PC-9 (cell line): ENCODE data around the gene RUNDC1. TPM values are rescaled to one million over a fixed set of nuclear protein-coding genes. Genes with fewer than 3 reads are reported as not detected.

Experiments
- BruUV-seq: library from RNA; stranded (reverse); fragments of 400-500 nt; replicated peaks from 2 replicates; lab custom pipeline; 2021; lab: Mats Ljungman, UMichigan
- CTCF ChIA-PET: fragments of 300-600 bp; sonication (Branson Sonifier 250); formaldehyde crosslinking; loops from one replicate; lab custom pipeline; 2022; ENCODE audit warnings: antibody characterized with exemption; lab: Charles Lee
- POLR2A ChIA-PET: fragments of 300-600 bp; sonication (Branson Sonifier 250); formaldehyde crosslinking; loops from one replicate; lab custom pipeline; 2022; ENCODE audit warnings: antibody characterized with exemption; ENCODE audit not compliant: unreplicated experiment; lab: Charles Lee
- DNase-seq, 2 experiments: peaks; one replicate each; pipeline versions ENCODE4 v3.0.0 to v3.0.0-alpha.2; 2015 to 2022; ENCODE audit warnings: mixed read lengths in 1 of 2
- H2AFZ ChIP-seq: fragments of 200-600 bp; sonication (generic); 2 replicates; pipeline ENCODE4 v1.8.1; 2017; ENCODE audit warnings: antibody characterized with exemption
- H3F3A ChIP-seq: fragments of 200-600 bp; sonication (generic); 2 replicates; pipeline ENCODE4 v1.8.1; 2017; ENCODE audit warnings: antibody characterized with exemption, mild to moderate bottlenecking, low read depth; ENCODE audit not compliant: insufficient read depth
- H3K27ac ChIP-seq: fragments of 200-600 bp; sonication (generic); 2 replicates; pipeline ENCODE4 v1.6.1; 2016; ENCODE audit warnings: mixed run types
- H3K27me3 ChIP-seq: fragments of 200-600 bp; sonication (generic); 2 replicates; pipeline ENCODE4 v1.6.1; 2016; ENCODE audit warnings: low read depth, mixed run types; ENCODE audit not compliant: insufficient read depth
- H3K36me3 ChIP-seq: fragments of 200-600 bp; sonication (generic); 2 replicates; pipeline ENCODE4 v1.6.1; 2016; ENCODE audit warnings: low read depth, mixed run types
- H3K4me1 ChIP-seq: fragments of 200-600 bp; sonication (generic); replicated peaks from 2 replicates; pipeline ENCODE4 v1.6.1; 2016; ENCODE audit warnings: mixed run types; ENCODE audit not compliant: insufficient read depth
- H3K4me2 ChIP-seq: fragments of 200-600 bp; sonication (generic); 2 replicates; pipeline ENCODE4 v1.6.1; 2017; ENCODE audit warnings: mixed run types
- H3K4me3 ChIP-seq: fragments of 200-600 bp; sonication (generic); 2 replicates; pipeline ENCODE4 v1.6.1; 2016; ENCODE audit warnings: mixed run types
- H3K79me2 ChIP-seq: fragments of 200-600 bp; sonication (generic); 2 replicates; pipeline ENCODE4 v1.6.1; 2017; ENCODE audit warnings: low read depth, mixed run types
- H3K9me2 ChIP-seq: fragments of 200-600 bp; sonication (generic); 2 replicates; pipeline ENCODE4 v1.8.1; 2017; ENCODE audit warnings: mild to moderate bottlenecking; ENCODE audit not compliant: insufficient read depth
- H3K9me3 ChIP-seq: fragments of 200-600 bp; sonication (generic); 2 replicates; pipeline ENCODE4 v1.8.1; 2016; ENCODE audit warnings: low read depth; ENCODE audit not compliant: insufficient read depth
- H4K20me1 ChIP-seq: fragments of 200-600 bp; sonication (generic); 2 replicates; pipeline ENCODE4 v1.8.1; 2017; ENCODE audit not compliant: insufficient read depth
- CTCF ChIP-seq: fragments of 200-600 bp; sonication (generic); conservative IDR thresholded peaks from 2 replicates; pipeline ENCODE4 v1.6.1; 2017; ENCODE audit warnings: mixed run types, antibody characterized with exemption, mild to moderate bottlenecking, moderate library complexity
- EZH2 ChIP-seq: fragments of 200-600 bp; sonication (generic); IDR thresholded peaks from 2 replicates; pipeline ENCODE4 v1.8.0; 2017; ENCODE audit warnings: antibody characterized with exemption, low read depth
- intact Hi-C: fragments of 100-400 bp; cut with micrococcal nuclease; formaldehyde crosslinking; loops from one replicate; pipeline ENCODE4 v1.10.0; 2022; ENCODE audit not compliant: unreplicated experiment
- total RNA-seq: library from RNA; stranded (reverse); gene quantifications from 2 replicates; pipeline ENCODE4 v1.2.3, GENCODE V29; 2021

The RUNDC1 gene
- total RNA-seq, 1 experiment from 2014 or later, result 12.7 TPM

- no peak overlapping the region for H3K4me3 ChIP-seq
- no peaks in the 10 kb centered on the region for H3K9me3 ChIP-seq
- H2AFZ ChIP-seq, result no peak overlapping the region
- POLR2A ChIA-PET, result no interaction called here
- intact Hi-C loops, result no loop called here
- no peak for DNase-seq
- H3K27ac ChIP-seq, result no peak overlapping the region
- no peak overlapping the region for H3K4me2 ChIP-seq
- no peaks in the 10 kb centered on the region for H3K9me2 ChIP-seq
- no TSS peak for BruUV-seq
- H3K36me3 ChIP-seq, result peaks cover 23% of the 10 kb centered on the region
- TF ChIP-seq CTCF (no peak), EZH2 (no peak)
- H3K27me3 ChIP-seq, result no peaks in the 10 kb centered on the region
- CTCF ChIA-PET, result no interaction called here
- H4K20me1 ChIP-seq, result peaks cover 7% of the 10 kb centered on the region; the same call in 1 of the 2 replicates
- peaks cover 34% of the 10 kb centered on the region for H3K4me1 ChIP-seq
- H3K79me2 ChIP-seq, result peaks cover 51% of the 10 kb centered on the region
- H3F3A ChIP-seq, result peaks cover 32% of the 10 kb centered on the region
Measured at GRCh38 chr17:42985225-42985624, 4.9 kb downstream of the RUNDC1 start.

- intact Hi-C loops, result no loop called here
- POLR2A ChIA-PET, result no interaction called here
- no peaks in the 10 kb centered on the region for H3K9me3 ChIP-seq
- peaks cover 56% of the 10 kb centered on the region for H3F3A ChIP-seq
- H3K36me3 ChIP-seq, result peaks cover 47% of the 10 kb centered on the region
- H3K27me3 ChIP-seq, result no peaks in the 10 kb centered on the region
- peaks cover 39% of the 10 kb centered on the region for H3K4me1 ChIP-seq
- DNase-seq, result no peak
- peak overlapping the region; percentile 79 for H3K27ac ChIP-seq
- no TSS peak for BruUV-seq
- no peak overlapping the region for H2AFZ ChIP-seq
- H3K4me2 ChIP-seq, result peak overlapping the region; percentile 61; the same call in 1 of the 2 replicates
- CTCF ChIA-PET, result interaction anchor here (0.6 kb wide), 1 partner anchor 32 kb away, joined by 4 read pairs; no protein-coding TSS in a partner anchor
- H3K4me3 ChIP-seq, result no peak overlapping the region
- no peak for TF ChIP-seq CTCF
- no peak for TF ChIP-seq EZH2
- H3K79me2 ChIP-seq, result peaks cover 17% of the 10 kb centered on the region
- H4K20me1 ChIP-seq, result peaks cover 8% of the 10 kb centered on the region; the same call in 1 of the 2 replicates
- H3K9me2 ChIP-seq, result no peaks in the 10 kb centered on the region
Measured at GRCh38 chr17:42989141-42989540, 8.8 kb downstream of the RUNDC1 start.

- Histone ChIP-seq H2AFZ (no peak overlapping the region), H3K4me1 (peaks cover 39% of the 10 kb centered on the region), H3K27ac (peak overlapping the region; percentile 79), H3K9me2 (no peaks in the 10 kb centered on the region), H4K20me1 (0 out of 2 replicates have a peak, but pooled peaks cover 8% of the 10 kb centered on the region), H3K4me2 (peak overlapping the region; percentile 61), H3K36me3 (peaks cover 45% of the 10 kb centered on the region), H3K79me2 (peaks cover 10% of the 10 kb centered on the region), H3K4me3 (no peak overlapping the region), H3K27me3 (no peaks in the 10 kb centered on the region), H3K9me3 (no peaks in the 10 kb centered on the region), H3F3A (peaks cover 56% of the 10 kb centered on the region)
- CTCF ChIA-PET, result interaction anchor here (0.6 kb wide), 1 partner anchor 31 kb away, joined by 4 read pairs; no protein-coding TSS in a partner anchor
- DNase-seq, result peak in 1 of 2 experiments; percentile 87
- BruUV-seq, result no TSS peak
- no peak for TF ChIP-seq CTCF
- no peak for TF ChIP-seq EZH2
- intact Hi-C loops, result loop anchor here (1.0 kb wide), 1 partner anchor 10 kb away; the partner anchor contains the start of genes PTGES3L and RUNDC1
- POLR2A ChIA-PET, result no interaction called here
Measured at GRCh38 chr17:42989726-42990652, 9.6 kb downstream of the RUNDC1 start.
